Endothelial cell of umbilical vein (primary cell): ENCODE data around the gene RAB7A. TPM values are rescaled to one million over a fixed set of nuclear protein-coding genes. Genes with fewer than 3 reads are reported as not detected.

Experiments used
- BruUV-seq: library from RNA; stranded (reverse); fragments of 400-500 nt; replicated peaks from 2 replicates; lab custom pipeline; 2021; lab: Mats Ljungman, UMichigan
- CTCF ChIA-PET: fragments of 300-600, 350-600 bp; sonication (Branson Sonifier 250); formaldehyde crosslinking; loops from one replicate; lab custom pipeline; 2021; ENCODE audit warnings: antibody characterized with exemption, inconsistent platforms; lab: Charles Lee
- POLR2A ChIA-PET: fragments of 300-600, 350-600 bp; sonication (Branson Sonifier 250); formaldehyde crosslinking; loops from one replicate; lab custom pipeline; 2021; ENCODE audit warnings: antibody characterized with exemption, inconsistent platforms; lab: Charles Lee
- DNase-seq: peaks from one replicate; pipeline ENCODE4 v3.0.0-alpha.2; 2011; ENCODE audit warnings: low read depth, low spot score
- FAIRE-seq: peaks from 2 replicates; lab custom pipeline; 2011; peaks lifted over from hg19 to GRCh38; lab: Jason Lieb, UNC
- H2AFZ ChIP-seq: 2 replicates; pipeline ENCODE4 v1.6.0; 2012; ENCODE audit warnings: low read depth, low read length, control low read depth, inconsistent platforms
- H3K27ac ChIP-seq: 2 replicates; pipeline ENCODE4 v1.5.1; 2011; ENCODE audit warnings: low read depth, mild to moderate bottlenecking, control low read depth, low read length, moderate library complexity; ENCODE audit not compliant: insufficient read depth
- H3K27me3 ChIP-seq, 2 experiments: 2 replicates each; pipeline versions ENCODE4 v1.6.0 to v1.6.1; 2011; ENCODE audit warnings: low read length in 2 of 2, mixed read lengths in 1 of 2; ENCODE audit not compliant: control insufficient read depth in 2 of 2, insufficient read depth in 2 of 2
- H3K36me3 ChIP-seq, 2 experiments: 2 replicates in 1 of 2; 3 replicates in 1 of 2; pipeline ENCODE4 v1.5.1; 2011; ENCODE audit warnings: low read length in 2 of 2, mild to moderate bottlenecking in 1 of 2, moderate library complexity in 1 of 2; ENCODE audit not compliant: control insufficient read depth in 2 of 2, insufficient read depth in 2 of 2; ENCODE audit errors: extremely low read depth in 1 of 2
- H3K4me1 ChIP-seq: 3 replicates; pipeline ENCODE4 v1.5.1; 2011; ENCODE audit warnings: mild to moderate bottlenecking, low read length; ENCODE audit not compliant: control insufficient read depth, insufficient read depth; ENCODE audit errors: extremely low read depth
- H3K4me2 ChIP-seq: 2 replicates; pipeline ENCODE4 v1.6.1; 2011; ENCODE audit warnings: low read length, control low read depth, mixed read lengths; ENCODE audit not compliant: insufficient read depth
- H3K4me3 ChIP-seq, 3 experiments: fragments of 200-600 bp in 1 of 3; sonication (generic), shearing (Covaris generic) in 1 of 3; replicated peaks in 1 of 3; 2 replicates each; pipeline ENCODE4 v1.5.1; 2011 to 2016; ENCODE audit warnings: control low read depth in 3 of 3, low read length in 3 of 3, mild to moderate bottlenecking in 2 of 3, inconsistent platforms in 1 of 3, low read depth in 1 of 3, moderate library complexity in 1 of 3; ENCODE audit not compliant: insufficient read depth in 1 of 3
- H3K79me2 ChIP-seq: 2 replicates; pipeline ENCODE4 v1.6.0; 2012; ENCODE audit warnings: low read length, inconsistent platforms; ENCODE audit not compliant: control insufficient read depth, insufficient read depth
- H3K9ac ChIP-seq: replicated peaks from 2 replicates; pipeline ENCODE3; 2011; ENCODE audit warnings: low read length, control low read depth; ENCODE audit not compliant: insufficient read depth; ENCODE audit errors: extremely low read depth
- H3K9me1 ChIP-seq: replicated peaks from 3 replicates; pipeline ENCODE4 v1.6.0; 2011; ENCODE audit warnings: mild to moderate bottlenecking, low read length; ENCODE audit not compliant: control insufficient read depth, insufficient read depth; ENCODE audit errors: extremely low read depth
- H3K9me3 ChIP-seq: replicated peaks from 2 replicates; pipeline ENCODE4 v1.5.1; 2012; ENCODE audit warnings: low read length, inconsistent platforms; ENCODE audit not compliant: control insufficient read depth, insufficient read depth
- H4K20me1 ChIP-seq: replicated peaks from 2 replicates; pipeline ENCODE3; 2011; ENCODE audit warnings: mild to moderate bottlenecking, low read length; ENCODE audit not compliant: control insufficient read depth, insufficient read depth; ENCODE audit errors: extremely low read depth
- CTCF ChIP-seq, 2 donors: IDR thresholded peaks; 1 replicate in 1 of 2; 2 replicates in 1 of 2; pipeline ENCODE4 v1.5.1; 2011; ENCODE audit warnings: low read length in 2 of 2, mild to moderate bottlenecking in 2 of 2, moderate library complexity in 2 of 2, control low read depth in 1 of 2, inconsistent platforms in 1 of 2, low read depth in 1 of 2; ENCODE audit not compliant: insufficient read depth in 1 of 2; ENCODE audit errors: extremely low read depth in 1 of 2
- EZH2 ChIP-seq: IDR thresholded peaks from 2 replicates; pipeline ENCODE4 v1.6.1; 2012; ENCODE audit warnings: borderline replicate concordance, low read depth, mild to moderate bottlenecking, moderate library complexity, low read length, inconsistent platforms; ENCODE audit not compliant: severe bottlenecking
- FOS ChIP-seq: IDR thresholded peaks from 2 replicates; pipeline ENCODE4 v1.6.1; 2011; ENCODE audit warnings: mild to moderate bottlenecking, low read length, moderate library complexity, borderline replicate concordance; ENCODE audit not compliant: insufficient read depth
- GATA2 ChIP-seq: IDR thresholded peaks from 2 replicates; pipeline ENCODE4 v1.7.0; 2011; ENCODE audit warnings: low read depth, mild to moderate bottlenecking, moderate library complexity, mixed read lengths, low read length; ENCODE audit not compliant: insufficient read length, insufficient read depth
- JUN ChIP-seq: IDR thresholded peaks from 2 replicates; pipeline ENCODE4 v1.6.1; 2011; ENCODE audit warnings: borderline replicate concordance, low read depth; ENCODE audit not compliant: insufficient read length, insufficient read depth
- MAX ChIP-seq: IDR thresholded peaks from 2 replicates; pipeline ENCODE4 v1.6.1; 2011; ENCODE audit not compliant: insufficient read depth, insufficient read length
- MYC ChIP-seq: IDR thresholded peaks from one replicate; pipeline ENCODE4 v1.6.1; 2011; ENCODE audit warnings: mild to moderate bottlenecking, low read depth, low read length
- POLR2A ChIP-seq: IDR thresholded peaks from 2 replicates; pipeline ENCODE4 v1.6.1; 2012; ENCODE audit warnings: low read depth, mild to moderate bottlenecking, control low read depth, low read length
- POLR2AphosphoS5 ChIP-seq: IDR thresholded peaks from 2 replicates; pipeline ENCODE4 v1.6.1; 2012; ENCODE audit warnings: low read depth, mild to moderate bottlenecking, control low read depth, low read length, moderate library complexity; ENCODE audit not compliant: insufficient read depth
- dilution Hi-C: fragments of 300-500 bp; cut with MboI; formaldehyde crosslinking; loops from one replicate; pipeline ENCODE4 v1.15.0; 2019; ENCODE audit warnings: low sequenced_read_pairs; ENCODE audit not compliant: extremely low pct_ligation_motif_present
- intact Hi-C: fragments of 100-400 bp; cut with micrococcal nuclease; formaldehyde crosslinking; loops from one replicate; pipeline ENCODE4 v1.10.0; 2022
- polyA plus RNA-seq, 4 experiments: library from polyadenylated mRNA; depleted of rRNA in 3 of 4; stranded (reverse) in 3 of 4; unstranded in 1 of 4; fragments of >200 nt; gene quantifications; 2 replicates each; pipeline versions ENCODE4 v1.2.1 to v1.2.3, GENCODE V29; 2011 to 2012; ENCODE audit warnings: missing spikeins in 1 of 4
- total RNA-seq: library from RNA; stranded (reverse); gene quantifications from 2 replicates; pipeline ENCODE4 v1.2.3, GENCODE V29; 2021

RAB7A gene
- total and polyA plus RNA-seq, 2 donors (not counting 3 experiments of a cell fraction or from before 2014, with no cell fraction given) = 243 to 262 TPM

- FAIRE-seq (no peak), DNase-seq (no peak)
- POLR2A ChIA-PET = no interaction called here
- no peak overlapping the region for H3K27ac ChIP-seq
- H3K4me1 ChIP-seq = no peaks in the 10 kb centered on the region
- no TSS peak for BruUV-seq
- dilution Hi-C loops (no loop called here), intact Hi-C loops (no loop called here)
- no peaks in the 10 kb centered on the region for H3K9me1 ChIP-seq
- TF ChIP-seq CTCF (IDR thresholded peaks at IDR 0.05; ENCODE audit: extremely low read depth in 1 of 2, insufficient read depth in 1 of 2, low read depth in 1 of 2, low read length in 2 of 2) (no peak), POLR2AphosphoS5 (no peak), GATA2 (no peak), FOS (no peak), JUN (no peak), MYC (no peak), EZH2 (no peak), POLR2A (no peak), MAX (no peak)
- no peak overlapping the region for H3K4me2 ChIP-seq
- no peak overlapping the region for H3K4me3 ChIP-seq
- H3K36me3 ChIP-seq = no peaks in the 10 kb centered on the region
- H3K9me3 ChIP-seq = no peaks in the 10 kb centered on the region
- H4K20me1 ChIP-seq = no peaks in the 10 kb centered on the region
- CTCF ChIA-PET = interaction anchor here (1.2 kb wide), 1 partner anchor 25 kb away, joined by 6 read pairs; no protein-coding TSS in a partner anchor
- no peaks in the 10 kb centered on the region for H3K79me2 ChIP-seq
- no peak overlapping the region for H3K9ac ChIP-seq
- H3K27me3 ChIP-seq = peaks cover 3 to 4% of the 10 kb centered on the region in 2 experiments
- no peak overlapping the region for H2AFZ ChIP-seq
Measured at GRCh38 chr3:128706086-128706615, 19.8 kb upstream of the RAB7A start.
